ENCODE measurements around the gene DBN1. TPM values are rescaled to one million over a fixed set of nuclear protein-coding genes. Genes with fewer than 3 reads are reported as not detected.

The DBN1 gene
- total and polyA plus RNA-seq, 9 of the 15 experiments (the other 6 are each of a cell fraction or from before 2014, with no cell fraction given), result 0.25 to 87.2 (median 27.9) TPM

DNA sequence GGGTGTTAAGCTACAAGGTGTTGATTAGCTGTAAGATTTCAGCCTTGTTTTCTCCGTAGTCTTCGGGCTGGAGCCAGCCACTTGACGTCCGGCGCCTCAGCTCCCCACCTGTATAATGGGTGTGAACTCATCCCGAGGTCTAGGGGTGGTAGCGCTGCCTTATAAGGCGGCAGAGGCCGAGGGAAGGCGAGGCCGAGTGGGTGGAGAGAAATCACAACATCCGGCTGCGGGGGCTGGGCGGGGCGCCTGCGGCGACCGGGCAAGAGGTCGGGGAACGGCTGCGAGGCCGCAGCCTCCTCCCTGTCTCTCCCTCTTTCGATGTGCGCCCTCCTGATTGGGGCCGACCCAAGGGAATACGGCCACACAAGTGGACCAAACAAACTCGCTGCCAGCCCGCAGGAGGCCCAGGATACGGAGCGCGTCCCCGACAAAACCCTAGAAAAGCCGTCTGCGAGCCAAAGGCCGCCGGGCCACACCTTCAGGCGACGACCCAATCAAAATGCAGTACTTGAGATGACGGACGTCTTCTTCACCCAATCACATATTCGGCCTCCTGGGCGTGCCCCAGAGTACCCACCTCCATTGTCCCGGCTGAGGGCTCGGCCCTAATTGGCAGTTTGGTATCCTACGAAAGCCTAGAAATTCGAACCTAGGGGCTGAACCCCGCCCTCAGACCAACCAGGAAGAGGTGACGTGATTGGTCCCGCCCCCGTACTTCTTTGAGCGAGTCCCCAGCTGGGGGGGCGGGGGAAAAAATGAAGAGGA lies 47.5 kb downstream of the DBN1 start (continued):
- TF ChIP-seq ZNF318 (IDR thresholded peaks at IDR 0.05; ENCODE audit: borderline replicate concordance in 1 of 2, low read depth in 1 of 2) (no peak), IRF9 (tag; IDR thresholded peaks at IDR 0.05) (0 out of 2 replicates have a peak, but pooled peaks have one; percentile 33), HCFC1 (IDR thresholded peaks at IDR 0.05; ENCODE audit: low read depth, low read length) (peak; percentile 50), THRAP3 (IDR thresholded peaks at IDR 0.05; ENCODE audit: borderline replicate concordance) (no peak), BCLAF1 (IDR thresholded peaks at IDR 0.05; ENCODE audit: borderline replicate concordance in 1 of 2, control insufficient read depth in 1 of 2, low read depth in 2 of 2, low read length in 1 of 2) (no peak), SREBF2 (CRISPR knock-in tag; IDR thresholded peaks at IDR 0.05) (no peak)

Data from K562 (cell line).